Measurements from ENCODE around the gene CLEC3B. TPM values are rescaled to one million over a fixed set of nuclear protein-coding genes. Genes with fewer than 3 reads are reported as not detected.

The CLEC3B gene
- total and polyA plus RNA-seq, 3 donors from 2014 or later = 86.6 to 198 (median 88.8) TPM

DNA sequence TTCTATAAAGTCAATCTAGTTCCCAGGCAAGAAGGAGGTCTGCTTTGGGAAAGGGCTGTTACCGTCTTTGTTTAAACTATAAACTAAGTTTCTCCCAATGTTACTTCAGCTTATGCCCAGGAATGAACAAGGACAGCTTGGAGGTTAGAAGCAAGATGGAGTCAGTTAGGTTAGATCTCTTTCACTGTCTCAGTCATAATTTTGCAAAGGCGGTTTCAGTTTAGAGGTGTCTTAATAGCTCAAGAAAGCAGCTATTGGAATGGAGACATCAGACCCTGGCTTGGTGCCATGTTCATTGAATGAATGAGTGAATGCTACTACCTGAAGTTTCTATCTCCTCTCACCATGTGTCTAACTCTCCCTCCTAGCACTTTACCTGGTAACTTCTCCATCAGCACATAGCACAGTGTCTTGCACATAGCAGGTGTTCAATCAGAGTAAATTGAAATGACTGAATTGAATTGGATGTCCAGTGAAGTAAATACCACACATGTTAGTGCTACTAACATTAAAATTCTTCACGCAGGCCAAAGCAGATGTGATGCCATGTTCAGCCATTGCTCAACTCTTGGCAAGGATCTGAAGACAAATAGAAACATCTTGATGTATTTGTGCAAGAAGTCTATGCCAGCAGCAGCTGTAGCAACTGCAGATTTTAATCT is 28.2 kb downstream of the CLEC3B start:
- Histone ChIP-seq H3K36me3 (ENCODE audit: low read depth, missing control alignments) (no peaks in the 10 kb centered on the region), H3K4me1 (peaks cover 6% of the 10 kb centered on the region), H3K27ac (no peak overlapping the region), H3K4me3 (no peak overlapping the region), H3K27me3 (no peaks in the 10 kb centered on the region), H3K9me3 (no peaks in the 10 kb centered on the region)
- intact Hi-C loops (cut with DNase I; ENCODE audit: low total_unique reads) = no loop called here
- DNase-seq = no peak
- TF ChIP-seq, protein P1, sequence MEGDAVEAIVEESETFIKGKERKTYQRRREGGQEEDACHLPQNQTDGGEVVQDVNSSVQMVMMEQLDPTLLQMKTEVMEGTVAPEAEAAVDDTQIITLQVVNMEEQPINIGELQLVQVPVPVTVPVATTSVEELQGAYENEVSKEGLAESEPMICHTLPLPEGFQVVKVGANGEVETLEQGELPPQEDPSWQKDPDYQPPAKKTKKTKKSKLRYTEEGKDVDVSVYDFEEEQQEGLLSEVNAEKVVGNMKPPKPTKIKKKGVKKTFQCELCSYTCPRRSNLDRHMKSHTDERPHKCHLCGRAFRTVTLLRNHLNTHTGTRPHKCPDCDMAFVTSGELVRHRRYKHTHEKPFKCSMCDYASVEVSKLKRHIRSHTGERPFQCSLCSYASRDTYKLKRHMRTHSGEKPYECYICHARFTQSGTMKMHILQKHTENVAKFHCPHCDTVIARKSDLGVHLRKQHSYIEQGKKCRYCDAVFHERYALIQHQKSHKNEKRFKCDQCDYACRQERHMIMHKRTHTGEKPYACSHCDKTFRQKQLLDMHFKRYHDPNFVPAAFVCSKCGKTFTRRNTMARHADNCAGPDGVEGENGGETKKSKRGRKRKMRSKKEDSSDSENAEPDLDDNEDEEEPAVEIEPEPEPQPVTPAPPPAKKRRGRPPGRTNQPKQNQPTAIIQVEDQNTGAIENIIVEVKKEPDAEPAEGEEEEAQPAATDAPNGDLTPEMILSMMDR (IDR thresholded peaks at IDR 0.05) = no peak
- no peak for TF ChIP-seq POLR2A (IDR thresholded peaks at IDR 0.05)
- 94% methylated on average over 3 of the region's 3 CpGs for WGBS, 2 donors

GRCh38 chr3:45055032-45055410 is 28.9 kb downstream of the CLEC3B start:
- DNase-seq = no peak
- H3K4me3 ChIP-seq = no peak overlapping the region
- no peaks in the 10 kb centered on the region for H3K36me3 ChIP-seq (ENCODE audit: low read depth, missing control alignments)
- H3K9me3 ChIP-seq = no peaks in the 10 kb centered on the region
- WGBS, 2 donors = 57 to 77% methylated on average over 2 of the region's 2 CpGs
- H3K27ac ChIP-seq = no peak overlapping the region
- intact Hi-C loops (cut with DNase I; ENCODE audit: low total_unique reads) = no loop called here
- H3K27me3 ChIP-seq = no peaks in the 10 kb centered on the region
- no peak for TF ChIP-seq POLR2A (IDR thresholded peaks at IDR 0.05)
- TF ChIP-seq, protein P1 (IDR thresholded peaks at IDR 0.05) = no peak
- peaks cover 6% of the 10 kb centered on the region for H3K4me1 ChIP-seq

DNA sequence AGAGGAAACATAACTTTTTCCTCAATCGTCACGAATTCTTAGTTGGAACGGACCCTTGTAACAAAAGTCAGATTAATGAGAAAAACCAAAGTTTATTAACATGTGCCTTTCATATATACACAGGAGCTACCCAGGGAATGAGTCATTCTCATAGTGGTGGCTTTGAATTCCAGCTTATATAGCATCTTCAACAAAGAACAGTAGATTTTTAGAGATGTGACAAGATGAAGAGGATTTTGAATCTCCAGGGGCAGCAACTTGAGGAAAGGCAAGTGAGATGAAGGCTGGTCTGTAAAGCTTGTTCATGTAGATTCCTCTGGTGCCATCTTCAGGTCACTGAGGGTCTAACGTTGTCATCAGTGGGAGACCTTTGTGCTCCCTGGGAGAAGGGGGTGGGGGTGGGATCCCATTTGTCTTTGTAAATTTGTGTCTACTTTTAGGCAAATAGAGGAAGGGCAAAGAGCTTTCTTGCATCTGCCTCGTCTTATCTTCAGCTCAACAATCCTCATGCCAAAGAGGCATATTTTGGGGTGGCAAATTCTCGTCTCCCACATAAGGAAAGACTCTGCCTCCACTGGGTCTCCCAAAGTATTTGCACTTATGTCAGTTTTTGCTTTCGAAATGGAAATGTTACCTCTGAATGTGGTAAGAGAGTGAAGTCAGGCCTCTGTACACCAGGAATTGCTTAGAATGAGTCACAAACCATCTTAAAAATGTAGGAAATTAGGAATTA is 29.5 kb downstream of the CLEC3B start:
- TF ChIP-seq, protein P1 (IDR thresholded peaks at IDR 0.05) = no peak
- TF ChIP-seq POLR2A (IDR thresholded peaks at IDR 0.05) = no peak
- peaks cover 6% of the 10 kb centered on the region for H3K4me1 ChIP-seq
- no peaks in the 10 kb centered on the region for H3K9me3 ChIP-seq
- no peaks in the 10 kb centered on the region for H3K36me3 ChIP-seq (ENCODE audit: low read depth, missing control alignments)
- no peaks in the 10 kb centered on the region for H3K27me3 ChIP-seq
- 82 to 87% methylated on average over 7 of the region's 7 CpGs for WGBS, 2 donors
- H3K27ac ChIP-seq = no peak overlapping the region
- intact Hi-C loops (cut with DNase I; ENCODE audit: low total_unique reads) = no loop called here
- no peak overlapping the region for H3K4me3 ChIP-seq
- no peak for DNase-seq

- TF ChIP-seq, protein P1 (IDR thresholded peaks at IDR 0.05) = no peak
- no peak for TF ChIP-seq POLR2A (IDR thresholded peaks at IDR 0.05)
- intact Hi-C loops (cut with DNase I; ENCODE audit: low total_unique reads) = no loop called here
- H3K4me1 ChIP-seq = peaks cover 6% of the 10 kb centered on the region
- H3K9me3 ChIP-seq = no peaks in the 10 kb centered on the region
- WGBS, 2 donors = 60% methylated on average over 5 of the region's 5 CpGs
- no peaks in the 10 kb centered on the region for H3K27me3 ChIP-seq
- no peak for DNase-seq
- peak overlapping the region in 1 of 2 donors; percentile 44 for H3K27ac ChIP-seq
- H3K4me3 ChIP-seq = no peak overlapping the region
- no peaks in the 10 kb centered on the region for H3K36me3 ChIP-seq (ENCODE audit: low read depth, missing control alignments)
Measured at GRCh38 chr3:45056608-45057301, 30.7 kb downstream of the CLEC3B start.
